NCI-H748 (cell line): Measurements from ENCODE around the gene SLC16A5.
"Not testable (repeated sequence)": the region's sequence is repeated elsewhere in the genome, so short reads cannot be mapped to it uniquely, and the experiment has no call there.

Source experiments
- DNase-seq: peaks from one replicate; lab custom pipeline; 2025; ENCODE audit not compliant: unreplicated experiment; lab: John Stamatoyannopoulos, UW

Gene SLC16A5

GRCh38 chr17:75064040-75064439 lies 23.7 kb upstream of the SLC16A5 start:
- DNase-seq, result no peak

- DNase-seq, result no peak
Measured at GRCh38 chr17:75064460-75064859, 23.3 kb upstream of the SLC16A5 start.

GRCh38 chr17:75064867-75065561 lies 22.7 kb upstream of the SLC16A5 start:
- no peak for DNase-seq

- no peak for DNase-seq
Measured at GRCh38 chr17:75065562-75066151, 22.1 kb upstream of the SLC16A5 start.

GRCh38 chr17:75067856-75068255 lies 19.9 kb upstream of the SLC16A5 start:
- DNase-seq, result no peak

GRCh38 chr17:75068750-75069149 lies 19.0 kb upstream of the SLC16A5 start:
- DNase-seq, result no peak

GRCh38 chr17:75069783-75070182 lies 18.0 kb upstream of the SLC16A5 start:
- peak; percentile 6 for DNase-seq

- not testable (repeated sequence) for DNase-seq
Measured at GRCh38 chr17:75071478-75072271, 16.1 kb upstream of the SLC16A5 start.

- not testable (repeated sequence) for DNase-seq
Measured at GRCh38 chr17:75072909-75073308, 14.8 kb upstream of the SLC16A5 start.

- no peak for DNase-seq
Measured at GRCh38 chr17:75073618-75074047, 14.1 kb upstream of the SLC16A5 start.

GRCh38 chr17:75074532-75074931 lies 13.2 kb upstream of the SLC16A5 start:
- DNase-seq, result no peak

GRCh38 chr17:75075597-75076336 lies 12.0 kb upstream of the SLC16A5 start:
- DNase-seq, result no peak

- DNase-seq, result no peak
Measured at GRCh38 chr17:75077072-75077495, 10.7 kb upstream of the SLC16A5 start.

GRCh38 chr17:75077496-75078283 lies 10.1 kb upstream of the SLC16A5 start:
- no peak for DNase-seq

GRCh38 chr17:75078284-75079022 lies 9.3 kb upstream of the SLC16A5 start:
- no peak for DNase-seq

GRCh38 chr17:75079023-75079373 lies 8.8 kb upstream of the SLC16A5 start:
- no peak for DNase-seq

GRCh38 chr17:75081611-75082540 lies 5.9 kb upstream of the SLC16A5 start:
- DNase-seq, result no peak

- no peak for DNase-seq
Measured at GRCh38 chr17:75082683-75083082, 5.1 kb upstream of the SLC16A5 start.
